K562 (cell line): ENCODE measurements around the gene PLA2G7.

Source experiments
- HDAC1 ChIP-seq, 2 experiments: fragments of 450-650 bp; IDR thresholded peaks; 2 replicates each; pipeline ENCODE4 v1.6.1; 2016 to 2017; ENCODE audit warnings: inconsistent platforms in 1 of 2, mild to moderate bottlenecking in 1 of 2, moderate library complexity in 1 of 2
- HNRNPL ChIP-seq: fragments of 200-400 bp; formaldehyde crosslinking; IDR thresholded peaks from 2 replicates; pipeline ENCODE4 v1.6.1; 2017; ENCODE audit warnings: low read depth, mild to moderate bottlenecking, low read length
- IRF2 ChIP-seq: sonication (generic); formaldehyde crosslinking; IDR thresholded peaks from 2 replicates; pipeline ENCODE4 v1.8.1; 2022; ENCODE audit warnings: mild to moderate bottlenecking, missing genetic modification reagents
- LEF1 ChIP-seq: fragments of 450-650 bp; IDR thresholded peaks from 2 replicates; pipeline ENCODE4 v1.6.1; 2016; ENCODE audit warnings: mild to moderate bottlenecking
- MEF2D ChIP-seq: conservative IDR thresholded peaks from 2 replicates; pipeline ENCODE4 v1.6.1; 2016; ENCODE audit warnings: low read depth, missing genetic modification characterization, missing compliant biosample characterization
- MYNN ChIP-seq, 2 experiments: sonication (generic); formaldehyde crosslinking in 1 of 2; IDR thresholded peaks; 2 replicates each; pipeline versions ENCODE4 v1.5.0 to v1.6.1; 2016 to 2020; ENCODE audit warnings: antibody characterized with exemption in 1 of 2, missing genetic modification reagents in 1 of 2
- NUFIP1 ChIP-seq: fragments of 450-650 bp; IDR thresholded peaks from 2 replicates; pipeline ENCODE4 v1.6.1; 2018; ENCODE audit not compliant: partially characterized antibody
- POLR2A ChIP-seq: fragments of 450-650 bp; conservative IDR thresholded peaks from 2 replicates; pipeline ENCODE4 v1.6.1; 2016
- TF ChIP-seq, protein P1 (sequence below): sonication (generic); formaldehyde crosslinking; IDR thresholded peaks from 2 replicates; pipeline ENCODE4 v1.9.0; 2022; ENCODE audit warnings: mild to moderate bottlenecking, missing genetic modification reagents
- TF ChIP-seq, protein P2 (sequence below), 3 experiments: IDR thresholded peaks in 2 of 3; conservative IDR thresholded peaks in 1 of 3; 2 replicates each; pipeline ENCODE4 v1.5.1; 2011 to 2012; ENCODE audit warnings: low read length in 3 of 3, mild to moderate bottlenecking in 3 of 3, control low read depth in 2 of 3, improper control_type of control experiment in 1 of 3, inconsistent platforms in 1 of 3, low read depth in 1 of 3, mixed read lengths in 1 of 3, moderate library complexity in 1 of 3; ENCODE audit not compliant: insufficient read depth in 2 of 3
- TF ChIP-seq, protein P3 (sequence below): sonication (generic); formaldehyde crosslinking; IDR thresholded peaks from 2 replicates; pipeline ENCODE4 v1.8.0; 2023; ENCODE audit warnings: mild to moderate bottlenecking, missing genetic modification reagents
- TF ChIP-seq, protein P4 (sequence below): IDR thresholded peaks from 2 replicates; pipeline ENCODE4 v1.6.1; 2012; ENCODE audit warnings: low read depth, low read length, improper control_type of control experiment, borderline replicate concordance

DNA sequence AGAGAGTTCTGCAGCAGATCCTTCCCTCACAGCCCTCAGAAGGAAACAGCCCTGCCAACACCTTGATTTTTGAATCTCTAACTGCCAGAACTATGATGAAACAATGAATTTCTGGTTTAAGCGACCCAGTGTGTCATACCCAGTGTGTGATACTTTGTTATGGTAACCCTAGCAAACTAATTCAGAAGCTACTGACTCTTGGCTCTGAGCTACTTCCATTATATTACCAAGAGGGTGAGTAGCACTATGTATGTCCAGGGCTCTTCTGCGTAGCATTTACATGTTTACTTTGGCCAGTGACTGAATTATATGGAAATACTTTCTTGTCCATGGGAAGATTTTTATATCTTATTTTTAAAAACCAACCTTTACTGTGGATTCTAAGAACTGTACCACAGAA lies 28.3 kb upstream of the PLA2G7 start:
- no peak for TF ChIP-seq POLR2A
- TF ChIP-seq MEF2D (tag), result no peak
- TF ChIP-seq IRF2, result no peak
- no peak for TF ChIP-seq MYNN (IDR thresholded peaks at IDR 0.05)
- TF ChIP-seq MYNN (CRISPR knock-in tag; IDR thresholded peaks at IDR 0.05), result no peak
- no peak for TF ChIP-seq LEF1
- TF ChIP-seq, protein P1, sequence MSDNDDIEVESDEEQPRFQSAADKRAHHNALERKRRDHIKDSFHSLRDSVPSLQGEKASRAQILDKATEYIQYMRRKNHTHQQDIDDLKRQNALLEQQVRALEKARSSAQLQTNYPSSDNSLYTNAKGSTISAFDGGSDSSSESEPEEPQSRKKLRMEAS, result no peak
- TF ChIP-seq, protein P2, sequence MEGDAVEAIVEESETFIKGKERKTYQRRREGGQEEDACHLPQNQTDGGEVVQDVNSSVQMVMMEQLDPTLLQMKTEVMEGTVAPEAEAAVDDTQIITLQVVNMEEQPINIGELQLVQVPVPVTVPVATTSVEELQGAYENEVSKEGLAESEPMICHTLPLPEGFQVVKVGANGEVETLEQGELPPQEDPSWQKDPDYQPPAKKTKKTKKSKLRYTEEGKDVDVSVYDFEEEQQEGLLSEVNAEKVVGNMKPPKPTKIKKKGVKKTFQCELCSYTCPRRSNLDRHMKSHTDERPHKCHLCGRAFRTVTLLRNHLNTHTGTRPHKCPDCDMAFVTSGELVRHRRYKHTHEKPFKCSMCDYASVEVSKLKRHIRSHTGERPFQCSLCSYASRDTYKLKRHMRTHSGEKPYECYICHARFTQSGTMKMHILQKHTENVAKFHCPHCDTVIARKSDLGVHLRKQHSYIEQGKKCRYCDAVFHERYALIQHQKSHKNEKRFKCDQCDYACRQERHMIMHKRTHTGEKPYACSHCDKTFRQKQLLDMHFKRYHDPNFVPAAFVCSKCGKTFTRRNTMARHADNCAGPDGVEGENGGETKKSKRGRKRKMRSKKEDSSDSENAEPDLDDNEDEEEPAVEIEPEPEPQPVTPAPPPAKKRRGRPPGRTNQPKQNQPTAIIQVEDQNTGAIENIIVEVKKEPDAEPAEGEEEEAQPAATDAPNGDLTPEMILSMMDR (IDR thresholded peaks at IDR 0.05 in 2 of 3, conservative IDR thresholded peaks at IDR 0.05 in 1 of 3; ENCODE audit: insufficient read depth in 2 of 3, low read depth in 1 of 3, low read length in 3 of 3), result no peak
- no peak for TF ChIP-seq HNRNPL
- TF ChIP-seq, protein P3, sequence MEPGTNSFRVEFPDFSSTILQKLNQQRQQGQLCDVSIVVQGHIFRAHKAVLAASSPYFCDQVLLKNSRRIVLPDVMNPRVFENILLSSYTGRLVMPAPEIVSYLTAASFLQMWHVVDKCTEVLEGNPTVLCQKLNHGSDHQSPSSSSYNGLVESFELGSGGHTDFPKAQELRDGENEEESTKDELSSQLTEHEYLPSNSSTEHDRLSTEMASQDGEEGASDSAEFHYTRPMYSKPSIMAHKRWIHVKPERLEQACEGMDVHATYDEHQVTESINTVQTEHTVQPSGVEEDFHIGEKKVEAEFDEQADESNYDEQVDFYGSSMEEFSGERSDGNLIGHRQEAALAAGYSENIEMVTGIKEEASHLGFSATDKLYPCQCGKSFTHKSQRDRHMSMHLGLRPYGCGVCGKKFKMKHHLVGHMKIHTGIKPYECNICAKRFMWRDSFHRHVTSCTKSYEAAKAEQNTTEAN (CRISPR knock-in tag), result no peak
- TF ChIP-seq, protein P4, sequence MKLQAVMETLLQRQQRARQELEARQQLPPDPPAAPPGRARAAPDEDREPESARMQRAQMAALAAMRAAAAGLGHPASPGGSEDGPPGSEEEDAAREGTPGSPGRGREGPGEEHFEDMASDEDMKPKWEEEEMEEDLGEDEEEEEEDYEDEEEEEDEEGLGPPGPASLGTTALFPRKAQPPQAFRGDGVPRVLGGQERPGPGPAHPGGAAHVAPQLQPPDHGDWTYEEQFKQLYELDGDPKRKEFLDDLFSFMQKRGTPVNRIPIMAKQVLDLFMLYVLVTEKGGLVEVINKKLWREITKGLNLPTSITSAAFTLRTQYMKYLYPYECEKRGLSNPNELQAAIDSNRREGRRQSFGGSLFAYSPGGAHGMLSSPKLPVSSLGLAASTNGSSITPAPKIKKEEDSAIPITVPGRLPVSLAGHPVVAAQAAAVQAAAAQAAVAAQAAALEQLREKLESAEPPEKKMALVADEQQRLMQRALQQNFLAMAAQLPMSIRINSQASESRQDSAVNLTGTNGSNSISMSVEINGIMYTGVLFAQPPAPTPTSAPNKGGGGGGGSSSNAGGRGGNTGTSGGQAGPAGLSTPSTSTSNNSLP, result no peak
- TF ChIP-seq HDAC1 (IDR thresholded peaks at IDR 0.05), result no peak
- no peak for TF ChIP-seq NUFIP1
